HepG2 (cell line): ENCODE data around the gene FAH. TPM values are rescaled to one million over a fixed set of nuclear protein-coding genes. Genes with fewer than 3 reads are reported as not detected.
A peak's percentile ranks its signal among the peaks of the same experiment; 100 is the strongest.

ENCODE experiments used
- EP300 ChIP-seq, 3 experiments: sonication (generic) in 1 of 3; formaldehyde crosslinking in 1 of 3; IDR thresholded peaks; 2 replicates each; pipeline versions ENCODE4 v1.5.1 to v1.6.1; 2011 to 2020; ENCODE audit warnings: low read depth in 2 of 3, low read length in 2 of 3, borderline replicate concordance in 1 of 3, improper control_type of control experiment in 1 of 3, mild to moderate bottlenecking in 1 of 3, missing genetic modification reagents in 1 of 3, moderate library complexity in 1 of 3
- FIP1L1 ChIP-seq: fragments of 200-400 bp; formaldehyde crosslinking; IDR thresholded peaks from 2 replicates; pipeline ENCODE4 v1.6.1; 2018; ENCODE audit warnings: low read depth, mild to moderate bottlenecking, low read length, moderate library complexity, borderline replicate concordance; ENCODE audit not compliant: insufficient read depth
- FOSL2 ChIP-seq: sonication (generic); formaldehyde crosslinking; IDR thresholded peaks from 2 replicates; pipeline ENCODE4 v1.4.0; 2020; ENCODE audit warnings: missing genetic modification reagents
- FOXJ3 ChIP-seq: sonication (generic); formaldehyde crosslinking; IDR thresholded peaks from 2 replicates; pipeline ENCODE4 v1.4.0; 2020; ENCODE audit warnings: missing genetic modification reagents, mild to moderate bottlenecking, borderline replicate concordance
- NBN ChIP-seq: fragments of 450-650 bp; conservative IDR thresholded peaks from 2 replicates; pipeline ENCODE4 v1.6.1; 2017
- STAT6 ChIP-seq: sonication (generic); formaldehyde crosslinking; IDR thresholded peaks from 2 replicates; pipeline ENCODE4 v1.4.0; 2020; ENCODE audit warnings: missing genetic modification reagents, mild to moderate bottlenecking, borderline replicate concordance
- ZBTB10 ChIP-seq: sonication (generic); formaldehyde crosslinking; IDR thresholded peaks from 2 replicates; pipeline ENCODE4 v1.4.0; 2020; ENCODE audit warnings: missing genetic modification reagents, borderline replicate concordance
- ZC3H13 ChIP-seq: sonication (generic); formaldehyde crosslinking; IDR thresholded peaks from 2 replicates; pipeline ENCODE4 v1.8.1; 2023; ENCODE audit warnings: mild to moderate bottlenecking, missing genetic modification reagents, moderate library complexity
- ZHX1 ChIP-seq: sonication (generic); formaldehyde crosslinking; IDR thresholded peaks from 2 replicates; pipeline ENCODE4 v1.8.1; 2022; ENCODE audit warnings: low read depth, mild to moderate bottlenecking, missing genetic modification reagents
- ZNF225 ChIP-seq: sonication (generic); formaldehyde crosslinking; IDR thresholded peaks from 2 replicates; pipeline ENCODE4 v1.4.0; 2020; ENCODE audit warnings: mild to moderate bottlenecking, missing genetic modification reagents
- ZNF274 ChIP-seq: sonication (generic); formaldehyde crosslinking; IDR thresholded peaks from 2 replicates; pipeline ENCODE4 v1.5.1; 2020; ENCODE audit warnings: mild to moderate bottlenecking, missing genetic modification reagents
- ZNF512B ChIP-seq: sonication (generic); formaldehyde crosslinking; IDR thresholded peaks from 2 replicates; pipeline ENCODE4 v1.5.1; 2020; ENCODE audit warnings: missing genetic modification reagents, mild to moderate bottlenecking, borderline replicate concordance
- ZNF782 ChIP-seq: sonication (generic); formaldehyde crosslinking; IDR thresholded peaks from 2 replicates; pipeline ENCODE4 v1.4.0; 2020; ENCODE audit warnings: missing genetic modification reagents, mild to moderate bottlenecking, borderline replicate concordance
- ZNF839 ChIP-seq: sonication (generic); formaldehyde crosslinking; IDR thresholded peaks from 2 replicates; pipeline ENCODE4 v1.4.0; 2020; ENCODE audit warnings: missing genetic modification reagents, mild to moderate bottlenecking, borderline replicate concordance
- ZZZ3 ChIP-seq: sonication (generic); formaldehyde crosslinking; IDR thresholded peaks from 2 replicates; pipeline ENCODE4 v1.4.0; 2020; ENCODE audit warnings: missing genetic modification reagents, mild to moderate bottlenecking, borderline replicate concordance
- polyA plus RNA-seq, 8 experiments: library from polyadenylated mRNA; depleted of rRNA in 3 of 8; stranded (reverse) in 7 of 8; unstranded in 1 of 8; fragments of >200 nt; fragmentation: Illumina TruSeq in 4 of 8; extraction: Trizol in 4 of 8; gene quantifications; 2 replicates each; pipeline versions ENCODE4 v1.2.1 to v1.2.3, GENCODE V29; 2011 to 2016; ENCODE audit warnings: low read depth in 4 of 8, missing spikeins in 1 of 8, mixed read lengths in 1 of 8; ENCODE audit not compliant: insufficient read depth in 1 of 8
- total RNA-seq, 5 experiments: library from RNA; depleted of rRNA; stranded (reverse); fragments of >200 nt; fragmentation: Illumina TruSeq; extraction: Trizol; gene quantifications; 2 replicates each; pipeline ENCODE4 v1.2.3, GENCODE V29; 2016; ENCODE audit warnings: low read depth in 1 of 5
- TF ChIP-seq, protein P1 (sequence below): sonication (generic); formaldehyde crosslinking; IDR thresholded peaks from 2 replicates; pipeline ENCODE4 v1.8.1; 2023; ENCODE audit warnings: mild to moderate bottlenecking, missing genetic modification reagents

Gene FAH
- total and polyA plus RNA-seq, 2 of the 13 experiments (the other 11 are each of a cell fraction or from before 2014, with no cell fraction given) = 36.6 to 75.0 TPM

DNA sequence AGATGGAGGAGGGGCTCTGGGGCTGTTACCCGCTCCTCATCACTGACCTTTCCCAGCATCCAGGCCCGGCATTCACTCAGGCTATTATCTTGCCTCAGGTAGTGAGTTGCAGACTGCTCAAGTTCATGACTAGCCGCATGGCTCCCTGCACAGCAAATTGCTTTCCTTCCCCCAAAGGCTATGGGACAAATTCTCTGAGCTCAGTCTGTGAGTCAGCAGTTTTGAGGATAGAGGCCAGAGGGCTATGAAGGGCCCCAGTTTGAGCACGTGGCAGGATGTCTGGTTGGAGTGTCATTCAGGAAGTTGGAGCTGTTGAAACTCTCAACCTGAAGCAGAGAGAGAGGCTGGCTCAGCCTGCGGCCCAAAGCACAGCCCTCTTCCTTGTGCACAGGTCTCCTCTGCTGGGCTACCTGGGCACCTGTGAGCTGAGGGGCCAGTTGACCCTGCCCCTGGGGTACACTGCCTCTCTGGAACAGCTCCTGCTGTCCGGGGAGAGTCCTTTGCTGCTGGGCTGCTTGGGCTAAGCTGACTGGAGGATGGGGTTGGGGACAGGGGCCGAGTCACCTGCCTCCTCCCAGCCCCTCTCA is 7.9 kb downstream of the FAH start (continued):
- TF ChIP-seq FOXJ3 (no peak), NBN (no peak), ZNF512B (CRISPR knock-in tag) (no peak), ZC3H13 (CRISPR knock-in tag) (no peak), ZNF839 (CRISPR knock-in tag) (no peak), ZNF782 (CRISPR knock-in tag) (no peak), FIP1L1 (no peak), ZHX1 (CRISPR knock-in tag) (no peak), ZNF225 (no peak), ZBTB10 (CRISPR knock-in tag) (no peak), STAT6 (CRISPR knock-in tag) (0 out of 2 replicates have a peak, but pooled peaks have one; percentile 36), FOSL2 (peak; percentile 88), ZZZ3 (no peak), EP300 (IDR thresholded peaks at IDR 0.05; ENCODE audit: low read depth in 2 of 2, low read length in 2 of 2) (peak in 1 of 2 experiments; percentile 72; a peak in 2 of 4 replicates), EP300 (CRISPR knock-in tag; IDR thresholded peaks at IDR 0.05; ENCODE audit: borderline replicate concordance) (peak; percentile 78), ZNF274 (peak; percentile 33; the same call in 1 of the 2 replicates)
- TF ChIP-seq, protein P1, sequence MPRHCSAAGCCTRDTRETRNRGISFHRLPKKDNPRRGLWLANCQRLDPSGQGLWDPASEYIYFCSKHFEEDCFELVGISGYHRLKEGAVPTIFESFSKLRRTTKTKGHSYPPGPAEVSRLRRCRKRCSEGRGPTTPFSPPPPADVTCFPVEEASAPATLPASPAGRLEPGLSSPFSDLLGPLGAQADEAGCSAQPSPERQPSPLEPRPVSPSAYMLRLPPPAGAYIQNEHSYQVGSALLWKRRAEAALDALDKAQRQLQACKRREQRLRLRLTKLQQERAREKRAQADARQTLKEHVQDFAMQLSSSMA (CRISPR knock-in tag) = no peak
